HL-60 (cell line): ENCODE results near the gene SLC49A4.

ENCODE experiments used
- CTCF ChIP-seq: IDR thresholded peaks from one replicate; pipeline ENCODE4 v1.5.1; 2011; ENCODE audit warnings: low read length, control low read depth, inconsistent platforms; ENCODE audit not compliant: insufficient read depth
- GABPA ChIP-seq: IDR thresholded peaks from 2 replicates; pipeline ENCODE4 v1.6.1; 2012; ENCODE audit warnings: low read depth
- POLR2AphosphoS5 ChIP-seq: IDR thresholded peaks from 2 replicates; pipeline ENCODE4 v1.6.1; 2012; ENCODE audit warnings: low read depth
- REST ChIP-seq: IDR thresholded peaks from 2 replicates; pipeline ENCODE4 v1.6.1; 2012; ENCODE audit warnings: low read depth; ENCODE audit not compliant: insufficient replicate concordance

- TF ChIP-seq POLR2AphosphoS5 (no peak), CTCF (no peak), GABPA (no peak), REST (no peak)
These were observed 124.4 kb downstream of the SLC49A4 start for GRCh38 chr3:122919291-122919610.
